CD1c-positive myeloid dendritic cell (primary cell): ENCODE results near the gene FAM47E.
"Not testable (repeated sequence)": the region's sequence is repeated elsewhere in the genome, so short reads cannot be mapped to it uniquely, and the experiment has no call there.

Experiments
- DNase-seq: peaks from one replicate; pipeline ENCODE4 v3.0.0-alpha.2; 2016; ENCODE audit errors: extremely low spot score

FAM47E gene

DNA sequence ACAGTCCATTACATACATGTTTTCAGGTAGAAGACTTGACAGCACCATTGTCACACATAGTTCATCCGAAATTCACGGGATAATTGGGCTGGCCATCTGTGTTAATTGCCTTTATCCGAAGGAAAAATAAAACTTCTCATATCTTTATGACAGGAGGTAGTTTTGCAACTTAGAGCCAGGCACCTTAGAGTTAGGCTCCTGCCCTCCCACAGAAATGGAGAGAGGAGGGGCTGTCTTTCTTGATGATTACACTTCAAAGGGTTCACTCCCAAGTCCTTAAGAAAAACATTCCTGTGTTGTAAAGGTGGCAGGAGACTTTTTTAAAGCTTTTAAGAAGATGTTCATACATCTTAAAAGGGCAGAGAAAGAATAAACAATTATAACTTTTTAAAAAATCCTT, 27.4 kb upstream of the FAM47E start:
- no peak for DNase-seq

DNA sequence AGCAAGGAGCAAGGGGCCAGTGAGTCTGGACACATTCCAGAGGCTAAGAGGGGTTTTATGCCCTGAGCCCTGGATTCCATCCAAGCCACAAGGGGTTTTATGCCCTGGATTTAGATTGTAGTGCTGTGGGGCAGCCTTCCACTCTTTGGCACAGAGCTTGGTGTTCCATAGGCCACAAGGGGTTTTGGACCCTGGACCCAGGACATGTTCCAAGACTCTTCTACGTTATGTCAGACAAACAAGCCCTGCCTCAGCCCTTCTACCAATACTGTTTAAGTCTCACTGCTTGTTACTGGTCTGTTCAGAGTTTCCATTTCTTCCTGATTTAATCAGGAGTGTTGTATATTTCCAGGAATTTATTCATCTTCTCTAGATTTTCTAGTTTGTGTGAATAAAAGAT, 25.1 kb upstream of the FAM47E start:
- no peak for DNase-seq

DNA sequence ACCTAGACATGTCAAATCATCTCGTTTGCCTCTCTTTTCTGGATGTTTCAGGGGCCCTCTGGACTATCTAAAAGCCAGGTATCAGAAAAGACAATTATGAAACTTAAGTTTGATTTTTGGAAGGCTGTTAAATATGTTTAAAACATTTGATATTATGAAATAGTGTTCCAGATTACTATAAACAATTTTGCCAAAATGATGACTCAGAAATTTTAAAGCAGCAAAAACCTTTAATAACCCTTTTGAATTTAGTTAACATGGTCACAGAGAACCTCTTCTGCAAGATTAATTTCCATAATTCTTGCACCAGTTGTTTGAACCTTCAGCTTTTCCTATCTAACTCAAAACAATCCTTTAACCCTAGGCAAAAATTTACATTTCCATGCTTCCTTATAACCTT, 18.8 kb upstream of the FAM47E start:
- DNase-seq = no peak

DNA sequence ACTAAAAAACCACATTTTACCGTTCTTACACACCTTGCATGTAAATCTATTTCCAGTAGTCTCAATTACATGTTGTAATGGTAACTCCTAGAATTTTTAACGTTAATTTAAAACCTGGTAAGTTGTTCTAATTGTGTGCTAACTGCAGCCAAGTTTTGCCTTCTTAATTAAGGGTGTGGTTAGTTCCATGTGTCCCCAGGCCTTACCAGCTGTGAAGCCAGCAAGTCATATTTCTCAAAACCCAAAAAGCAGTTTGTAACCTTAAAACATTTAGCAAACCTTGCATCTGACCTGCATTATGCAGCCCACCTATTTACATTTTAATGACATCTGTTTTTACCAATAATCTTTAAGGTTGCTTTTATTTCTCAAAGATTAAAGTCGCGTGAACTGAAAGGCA, 18.4 kb upstream of the FAM47E start:
- no peak for DNase-seq

DNA sequence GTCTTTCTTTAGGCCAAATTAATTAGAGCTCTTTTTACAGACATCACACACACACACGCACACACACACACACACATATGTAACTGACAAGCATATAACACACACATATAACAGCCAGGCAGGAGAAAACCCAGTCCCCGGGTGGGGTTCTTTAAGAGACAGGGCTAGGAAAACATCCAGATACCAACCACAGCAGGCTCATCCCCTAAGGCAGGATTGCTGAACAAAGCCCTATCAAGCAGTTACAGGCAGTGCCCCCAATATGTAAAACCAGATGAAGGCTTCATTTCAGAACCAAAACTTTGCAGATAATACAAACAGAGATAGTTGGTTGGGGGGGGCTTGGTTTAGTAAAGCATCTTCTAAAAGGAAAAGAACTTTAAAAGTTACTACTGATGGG, 18.0 kb upstream of the FAM47E start:
- DNase-seq = no peak

DNA sequence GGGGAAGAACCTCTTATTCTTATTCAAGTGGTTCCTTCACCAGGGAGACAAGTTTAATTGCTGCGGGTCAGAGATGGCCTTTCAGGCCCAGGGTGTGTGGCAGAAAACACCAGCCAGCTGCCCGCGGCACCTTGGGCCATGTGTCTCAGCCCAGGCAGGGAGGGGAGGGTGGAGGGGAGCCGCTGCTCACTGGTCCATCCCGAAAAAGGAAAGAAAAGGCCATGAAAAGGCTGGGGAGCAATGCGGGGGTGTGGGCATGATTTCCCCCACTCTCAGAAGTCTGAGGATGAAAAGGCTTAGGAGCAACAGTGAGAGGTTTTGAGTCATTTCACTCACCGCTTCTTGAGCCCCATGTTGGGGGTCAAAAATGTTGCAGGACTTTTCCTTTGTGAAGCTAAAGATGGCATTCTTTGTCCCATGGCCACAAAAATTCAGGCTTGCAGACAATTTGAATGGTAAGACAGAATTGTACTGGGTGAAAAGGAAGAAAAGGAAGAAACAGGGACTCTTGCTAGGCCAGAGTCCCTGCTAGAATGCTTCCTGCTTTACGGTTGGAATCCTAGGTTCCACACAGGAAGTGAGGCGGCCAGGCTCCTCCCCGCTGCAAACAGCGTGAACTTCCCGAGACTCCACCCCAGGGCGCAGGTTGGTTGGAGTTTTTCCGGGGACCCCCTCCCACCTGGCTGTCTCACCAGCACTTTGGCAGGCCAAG, 17.4 kb upstream of the FAM47E start:
- DNase-seq = no peak

DNA sequence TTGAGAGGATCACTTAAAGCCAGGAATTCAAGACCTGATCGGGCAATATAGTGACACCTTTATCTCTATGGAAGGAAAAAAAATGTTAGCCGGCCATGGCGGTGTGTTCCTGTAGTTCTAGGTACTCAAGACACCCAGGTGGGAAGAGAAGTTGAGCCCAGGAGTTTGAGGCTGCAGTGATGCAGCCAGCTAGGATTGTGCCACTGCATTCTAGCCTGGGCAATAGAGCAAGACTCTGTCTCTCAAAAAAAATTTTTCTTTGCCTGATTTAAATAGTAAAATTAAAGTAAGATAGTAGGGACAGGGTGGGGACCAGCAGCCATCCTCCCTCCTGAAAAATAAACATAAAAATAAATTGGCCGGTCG, 16.9 kb upstream of the FAM47E start:
- no peak for DNase-seq

DNA sequence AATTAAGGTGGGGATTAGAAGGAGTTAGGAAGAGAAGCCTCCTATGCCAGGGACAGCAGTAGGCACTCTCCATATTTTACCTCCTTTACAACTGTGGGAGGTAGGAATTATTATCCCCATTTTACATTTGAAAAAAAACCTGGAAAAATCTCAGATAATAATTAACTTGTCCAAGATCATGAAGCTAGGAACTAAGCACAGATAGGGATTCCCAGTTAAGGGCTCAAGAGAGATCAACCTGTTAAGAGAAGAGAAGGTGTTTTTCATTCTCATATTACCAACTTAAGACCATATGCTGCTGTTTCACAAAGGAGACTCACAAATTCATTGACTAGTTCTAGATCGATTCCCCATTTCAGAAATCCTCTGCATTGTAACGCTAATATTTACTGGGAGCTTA, 16.1 kb upstream of the FAM47E start:
- DNase-seq = no peak

DNA sequence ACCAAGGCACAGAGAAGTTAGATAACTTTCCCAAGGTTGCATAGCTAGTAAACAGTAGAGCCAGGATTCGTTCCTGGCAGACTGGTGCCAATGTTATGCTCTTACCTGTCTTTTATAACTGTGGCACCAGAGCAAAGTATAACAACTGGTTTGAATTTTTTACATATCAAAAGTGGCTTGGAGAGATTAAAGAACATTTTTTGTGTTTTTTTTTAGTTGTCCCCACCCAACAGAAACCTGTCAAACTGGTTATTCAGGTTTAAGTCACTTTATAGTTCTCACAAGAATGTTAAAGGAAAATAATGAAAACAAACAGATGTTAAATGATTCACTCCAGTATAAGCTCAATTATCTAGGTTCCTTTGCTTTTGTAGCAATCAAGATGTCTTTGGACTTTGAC, 15.6 kb upstream of the FAM47E start:
- DNase-seq = no peak

DNA sequence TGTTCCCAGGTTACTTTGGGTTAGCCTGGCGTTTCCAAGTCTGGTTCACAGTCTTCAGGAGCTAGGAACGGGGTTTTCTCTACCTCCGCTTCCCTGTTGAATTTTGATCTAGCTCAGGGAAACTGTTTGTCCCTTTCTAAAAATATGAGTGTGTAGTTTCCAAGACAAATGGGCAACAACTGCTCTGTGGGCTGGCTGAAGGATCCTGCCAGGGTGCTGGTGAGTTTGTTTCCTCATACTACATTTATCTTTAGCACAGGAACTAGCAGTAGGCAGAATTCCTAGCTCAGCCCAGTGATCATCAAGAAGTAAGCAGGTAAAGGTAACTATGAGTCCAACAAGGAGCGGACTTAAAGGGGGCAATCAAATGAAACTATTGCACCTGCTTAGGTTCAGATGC, 13.3 kb upstream of the FAM47E start:
- no peak for DNase-seq

DNA sequence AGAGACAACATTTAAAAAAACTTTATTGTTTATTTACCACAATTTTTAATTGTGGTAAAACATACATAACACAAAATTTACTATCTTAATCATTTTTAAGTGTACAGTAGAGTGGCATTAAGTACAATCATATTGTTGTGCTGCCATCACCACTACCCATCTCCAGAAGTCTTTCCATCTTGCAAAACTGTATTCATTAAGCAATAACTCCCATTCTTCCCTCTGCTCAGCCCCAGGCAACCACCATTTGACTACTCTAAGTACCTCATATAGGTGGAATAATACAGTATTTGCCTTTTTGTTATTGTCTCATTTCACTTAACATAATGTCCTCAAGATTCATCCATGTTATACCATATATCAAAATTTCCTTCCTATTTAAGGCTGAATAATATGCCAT, 12.8 kb upstream of the FAM47E start:
- no peak for DNase-seq

DNA sequence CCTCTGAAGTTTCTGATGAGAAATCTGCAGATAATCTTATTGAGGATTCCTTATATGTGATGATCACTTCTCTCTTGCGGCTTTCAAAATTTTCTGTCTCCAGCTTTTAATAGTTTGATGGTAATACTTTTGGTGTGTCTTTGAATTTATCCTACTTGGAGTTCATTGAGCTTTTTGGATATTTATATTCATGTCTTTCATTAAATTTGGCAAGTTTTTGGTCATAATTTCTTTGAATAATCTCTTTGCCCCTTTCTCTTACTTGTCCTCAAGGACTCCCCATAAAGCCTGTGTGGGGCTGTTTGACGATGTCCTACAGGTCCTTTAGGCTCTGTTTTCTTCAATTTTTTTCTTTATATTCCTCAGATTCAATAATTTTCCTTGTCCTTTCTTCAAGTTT, 11.3 kb upstream of the FAM47E start:
- DNase-seq = no peak

DNA sequence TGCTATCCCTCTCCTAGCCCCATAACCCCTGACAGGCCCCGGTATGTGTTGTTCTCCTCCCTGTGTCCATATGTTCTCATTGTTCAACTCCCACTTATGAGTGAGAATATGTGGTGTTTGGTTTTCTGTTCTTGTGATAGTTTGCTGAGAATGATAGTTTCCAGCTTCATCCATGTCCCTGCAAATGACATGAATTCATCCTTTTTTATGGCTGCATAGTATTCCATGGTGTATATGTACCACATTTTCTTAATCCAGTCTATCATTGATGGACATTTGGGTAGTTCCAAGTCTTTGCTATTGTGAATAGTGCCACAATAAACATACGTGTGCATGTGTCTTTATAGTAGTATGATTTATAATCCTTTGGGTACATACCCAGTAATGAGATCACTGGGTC, 7.6 kb upstream of the FAM47E start:
- not testable (repeated sequence) for DNase-seq

DNA sequence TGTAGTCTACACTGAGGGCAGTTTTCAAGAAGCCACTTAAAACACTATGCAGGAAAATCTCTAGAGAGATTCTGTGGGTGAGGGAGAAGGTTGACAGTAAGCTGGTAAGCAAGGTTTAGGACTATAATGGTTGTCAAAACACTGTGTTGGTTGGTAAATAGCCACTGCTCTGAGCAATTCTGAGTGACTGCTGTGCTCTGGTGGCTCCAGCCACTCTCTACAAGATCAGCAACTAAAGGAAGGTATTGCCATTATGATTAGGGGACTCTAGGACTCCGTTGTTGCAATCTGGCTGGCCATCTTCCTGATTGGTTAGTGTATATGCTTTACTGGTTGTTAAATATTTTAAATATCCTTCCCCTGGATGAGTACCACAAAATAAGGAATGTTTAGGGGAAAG, 5.5 kb upstream of the FAM47E start:
- no peak for DNase-seq

DNA sequence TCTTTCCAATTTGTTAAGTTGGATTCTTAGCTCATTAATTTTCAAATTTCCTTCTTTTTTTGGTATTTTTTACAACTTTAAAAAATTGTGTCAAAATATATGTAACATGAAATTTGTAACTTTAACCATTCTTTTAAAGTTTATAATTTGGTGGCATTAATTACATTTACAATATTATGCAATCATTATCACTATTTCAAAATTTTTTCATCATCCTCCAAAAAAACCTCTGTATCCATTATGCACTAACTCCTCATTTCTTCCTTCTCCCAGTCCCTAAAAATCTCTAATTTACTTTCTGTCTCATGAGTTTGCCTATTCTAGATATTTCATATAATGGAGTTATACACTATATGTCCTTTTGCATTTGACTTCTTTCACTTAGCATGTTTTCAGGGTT, 4.7 kb upstream of the FAM47E start:
- no peak for DNase-seq

DNA sequence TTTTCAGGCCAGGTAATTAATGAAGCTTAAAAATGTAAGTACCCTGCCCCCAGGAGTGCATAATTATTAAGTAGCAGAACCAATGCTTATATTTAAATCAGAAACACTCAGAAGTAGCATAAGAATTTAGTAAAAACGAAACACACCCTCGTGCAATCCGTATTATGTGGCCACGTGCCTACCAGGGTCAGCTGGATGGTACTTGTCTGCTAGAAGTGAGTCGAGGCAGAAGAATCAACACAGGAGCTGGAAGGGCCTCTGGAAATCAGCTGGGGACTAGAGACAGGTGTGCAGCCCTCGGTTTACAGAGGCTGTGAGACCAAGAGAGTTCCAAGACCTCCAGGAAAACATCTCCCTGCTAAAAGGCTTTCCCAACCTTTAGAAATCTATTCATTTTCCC, 559 bp upstream of the FAM47E start:
- DNase-seq = no peak

DNA sequence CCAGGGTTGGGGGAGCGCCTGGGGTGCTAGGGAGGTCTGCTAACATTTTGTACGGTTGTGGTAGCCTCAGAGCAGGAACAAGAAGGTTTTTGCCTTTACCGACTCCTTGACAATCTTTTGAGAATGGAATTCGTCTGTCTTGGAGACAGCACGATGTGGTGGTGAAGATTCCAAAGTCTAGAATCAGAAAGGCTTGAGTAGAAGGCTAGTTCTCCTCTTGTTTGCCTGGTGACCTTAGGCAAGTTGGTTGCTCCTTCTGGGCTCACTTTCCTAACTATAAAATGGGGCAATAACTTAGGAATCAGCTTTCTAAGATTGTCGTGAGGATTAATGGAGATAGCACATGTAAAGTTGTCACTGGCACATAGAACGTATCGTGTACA, 741 bp downstream of the FAM47E start:
- no peak for DNase-seq

DNA sequence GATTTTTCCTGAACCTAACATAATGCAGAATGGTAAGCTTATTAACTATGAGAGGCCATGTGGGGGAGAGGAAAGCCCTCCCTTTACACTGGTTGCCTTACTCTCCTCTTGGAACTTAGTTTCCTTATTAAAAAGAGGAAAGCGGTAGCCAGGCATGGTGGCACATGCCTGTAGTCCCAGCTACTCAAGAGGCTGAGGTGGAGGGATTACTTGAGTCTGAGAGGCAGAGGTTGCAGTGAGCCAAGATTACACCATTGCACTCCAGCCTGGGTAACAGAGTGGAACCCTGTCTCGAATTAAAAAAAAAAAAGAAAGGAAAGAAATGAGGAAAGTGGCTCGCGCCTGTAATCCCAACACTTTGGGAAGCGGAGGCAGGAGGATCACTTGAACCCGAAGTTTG, 2.0 kb downstream of the FAM47E start:
- no peak for DNase-seq

DNA sequence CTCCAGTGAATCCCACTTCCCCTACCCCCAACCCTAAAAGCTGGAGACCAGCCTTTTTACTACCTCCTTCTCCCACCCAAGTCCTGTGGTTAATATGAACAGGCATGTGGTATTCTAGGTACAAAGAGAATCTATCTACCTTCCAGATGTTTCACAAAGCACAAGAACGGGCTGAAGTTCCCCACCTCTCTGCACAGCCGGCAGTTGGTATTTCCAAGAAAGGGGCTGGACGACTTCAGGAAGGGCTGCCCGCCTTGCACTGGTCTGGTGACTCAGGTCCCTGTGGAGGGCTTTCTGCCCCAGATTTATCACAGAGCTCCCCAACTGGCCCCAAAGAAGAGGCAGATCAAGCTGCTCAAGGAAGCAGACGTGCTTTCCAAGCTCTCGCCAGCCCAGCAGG, 4.5 kb downstream of the FAM47E start:
- no peak for DNase-seq

DNA sequence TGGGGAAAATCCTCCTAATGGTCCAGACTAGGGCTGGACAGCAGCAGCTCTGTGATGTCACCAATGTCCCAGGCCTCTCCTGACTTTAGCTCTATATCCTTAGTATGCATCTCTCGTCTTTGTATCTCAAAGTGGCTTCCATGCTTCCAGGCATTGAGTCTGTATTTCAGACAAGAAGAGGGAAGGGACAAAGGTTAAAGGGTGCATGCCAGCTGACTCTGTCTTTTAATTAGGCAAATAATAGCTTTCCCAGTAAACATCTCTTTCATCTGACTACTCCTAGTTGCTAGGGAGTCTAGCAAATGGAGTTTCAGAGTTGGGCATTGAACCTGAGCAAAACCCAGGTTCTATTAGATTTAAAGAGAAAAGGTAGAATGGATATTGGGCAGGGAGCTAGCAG, 5.4 kb downstream of the FAM47E start:
- no peak for DNase-seq

DNA sequence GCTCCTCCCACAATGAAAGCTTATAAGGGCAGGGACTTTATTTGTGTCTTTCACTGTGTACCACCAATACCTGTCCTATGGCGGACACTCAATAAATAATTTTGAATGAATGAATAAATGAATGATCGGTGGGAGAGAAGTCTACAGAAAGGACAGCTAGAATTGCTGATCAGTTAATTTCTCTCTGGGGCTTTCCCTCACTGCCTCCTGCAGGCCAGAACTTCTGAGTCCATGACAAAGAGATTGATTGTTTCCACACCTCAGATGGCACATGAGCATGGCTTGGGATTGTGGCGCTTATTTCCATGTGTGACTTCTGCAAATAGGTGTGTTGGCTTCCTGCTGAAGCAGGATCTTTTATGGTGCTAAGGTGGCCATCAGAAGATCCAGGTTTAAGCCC, 6.3 kb downstream of the FAM47E start:
- DNase-seq = no peak

DNA sequence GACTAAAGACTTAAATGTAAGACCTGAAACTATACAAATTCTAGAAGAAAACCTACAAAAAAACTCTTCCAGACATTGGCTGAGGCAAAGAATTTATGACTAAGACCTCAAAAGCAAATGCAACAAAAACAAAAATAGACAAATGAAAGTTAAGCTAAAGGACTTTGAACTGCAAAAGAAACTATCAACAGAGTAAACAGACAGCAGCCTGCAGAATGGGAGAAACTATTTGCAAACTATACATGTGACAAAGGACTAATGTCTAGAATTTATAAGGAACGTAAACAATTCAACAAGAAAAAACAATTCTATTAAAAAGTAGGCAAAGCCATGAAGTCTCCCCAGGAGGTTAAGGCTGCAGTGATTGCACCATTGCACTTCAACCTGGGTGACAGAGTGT, 9.1 kb downstream of the FAM47E start:
- no peak for DNase-seq

DNA sequence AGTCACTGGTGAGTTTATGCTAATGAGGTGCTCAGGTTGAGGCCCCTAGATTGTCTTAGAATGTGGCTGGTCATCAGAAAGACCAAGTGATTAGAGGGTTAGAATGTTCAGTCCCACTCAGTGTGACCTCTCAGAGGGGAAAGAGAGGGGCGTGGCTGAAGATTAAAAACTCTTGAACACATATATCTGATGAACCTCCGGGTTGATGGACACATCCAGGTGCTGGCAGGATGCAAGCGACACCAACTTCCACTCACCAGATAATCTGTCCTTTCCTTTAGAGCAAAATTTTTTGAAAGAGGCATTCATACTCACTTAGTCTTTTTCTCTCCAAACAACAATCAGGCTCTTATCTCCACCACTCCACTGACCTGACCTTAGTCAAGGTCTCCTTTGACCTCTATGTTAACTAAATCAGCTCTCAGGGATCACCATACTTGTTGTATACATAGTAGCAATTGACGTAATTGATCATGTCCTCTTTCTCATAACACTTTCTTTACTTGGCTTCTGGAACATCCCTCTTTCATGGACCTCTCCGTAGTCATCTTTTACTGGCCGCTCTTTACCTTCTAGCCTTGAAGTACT, 14.2 kb downstream of the FAM47E start:
- no peak for DNase-seq

DNA sequence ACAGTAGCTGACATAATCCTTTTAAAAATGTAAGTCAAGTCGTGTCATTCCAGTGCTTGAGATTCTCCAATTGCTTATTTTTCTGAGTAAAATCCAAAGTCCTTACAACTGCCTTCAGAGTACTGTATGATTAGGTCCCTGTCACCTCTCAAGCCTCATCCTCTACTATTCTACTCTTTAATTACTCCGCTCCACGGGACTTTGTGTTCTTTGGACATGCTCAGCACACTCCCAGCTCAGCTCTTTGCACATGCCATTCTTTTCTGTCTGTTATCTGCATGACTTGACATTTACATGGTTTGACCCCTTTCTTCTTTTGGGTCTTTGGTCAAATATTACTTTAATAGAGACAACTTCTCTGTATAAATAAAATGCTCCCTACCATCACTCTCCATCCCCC, 15.1 kb downstream of the FAM47E start:
- no peak for DNase-seq
